ENCODE data around the gene TCF12. TPM values are rescaled to one million over a fixed set of nuclear protein-coding genes. Genes with fewer than 3 reads are reported as not detected.

TCF12 gene
- total RNA-seq, 3 donors from 2014 or later = 164 to 198 (median 174) TPM

DNA sequence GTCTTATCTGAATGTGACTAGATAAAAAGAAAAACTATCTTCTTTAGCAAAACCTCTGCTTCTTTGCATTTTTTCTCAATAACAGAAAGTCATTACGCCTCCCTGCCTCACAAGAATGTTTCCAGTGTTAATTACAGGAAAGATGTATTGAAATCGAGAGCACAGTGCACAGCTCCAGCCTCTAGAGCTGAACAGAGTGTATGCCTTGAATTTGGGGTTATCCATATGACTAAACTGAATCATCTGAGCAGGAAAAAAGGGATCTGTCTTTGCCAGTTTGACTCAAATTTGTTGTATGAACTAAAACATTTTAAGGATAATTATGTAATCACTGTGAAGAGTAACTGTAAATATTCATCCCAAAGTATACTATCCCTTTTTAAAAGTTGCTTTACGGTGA is 308.7 kb downstream of the TCF12 start:
- H3K27ac ChIP-seq = no peak overlapping the region
- intact Hi-C loops (cut with DNase I; ENCODE audit: low total_unique reads) = no loop called here
- DNase-seq (ENCODE audit: low spot score in 2 of 2) = no peak

DNA sequence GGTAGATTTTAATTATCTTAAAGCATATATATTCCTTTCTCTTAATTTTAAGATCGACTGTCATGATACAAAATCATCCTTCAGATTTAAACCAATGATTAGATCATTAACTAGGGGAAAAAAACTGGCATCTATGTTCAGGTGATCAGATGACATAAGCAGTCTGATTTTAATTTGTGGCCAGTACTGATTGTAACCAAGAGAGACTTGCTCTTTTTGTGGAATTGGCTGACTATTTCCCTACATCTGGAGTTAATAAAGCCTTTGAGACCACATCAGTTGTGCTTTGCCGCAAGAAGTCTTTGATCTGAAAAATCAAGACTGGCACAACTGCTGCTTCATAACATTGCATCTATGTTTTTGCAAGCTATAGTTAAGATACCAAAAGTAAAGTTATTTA is 309.5 kb downstream of the TCF12 start:
- no peak for DNase-seq (ENCODE audit: low spot score in 2 of 2)
- Histone ChIP-seq H3K9me3 (no peaks in the 10 kb centered on the region), H3K4me3 (no peak overlapping the region), H3K27ac (no peak overlapping the region), H3K36me3 (no peaks in the 10 kb centered on the region), H3K4me1 (no peaks in the 10 kb centered on the region), H3K27me3 (no peaks in the 10 kb centered on the region)
- peak in 1 of 3 donors; percentile 29 for TF ChIP-seq POLR2AphosphoS5 (IDR thresholded peaks at IDR 0.05)
- TF ChIP-seq, protein P1, sequence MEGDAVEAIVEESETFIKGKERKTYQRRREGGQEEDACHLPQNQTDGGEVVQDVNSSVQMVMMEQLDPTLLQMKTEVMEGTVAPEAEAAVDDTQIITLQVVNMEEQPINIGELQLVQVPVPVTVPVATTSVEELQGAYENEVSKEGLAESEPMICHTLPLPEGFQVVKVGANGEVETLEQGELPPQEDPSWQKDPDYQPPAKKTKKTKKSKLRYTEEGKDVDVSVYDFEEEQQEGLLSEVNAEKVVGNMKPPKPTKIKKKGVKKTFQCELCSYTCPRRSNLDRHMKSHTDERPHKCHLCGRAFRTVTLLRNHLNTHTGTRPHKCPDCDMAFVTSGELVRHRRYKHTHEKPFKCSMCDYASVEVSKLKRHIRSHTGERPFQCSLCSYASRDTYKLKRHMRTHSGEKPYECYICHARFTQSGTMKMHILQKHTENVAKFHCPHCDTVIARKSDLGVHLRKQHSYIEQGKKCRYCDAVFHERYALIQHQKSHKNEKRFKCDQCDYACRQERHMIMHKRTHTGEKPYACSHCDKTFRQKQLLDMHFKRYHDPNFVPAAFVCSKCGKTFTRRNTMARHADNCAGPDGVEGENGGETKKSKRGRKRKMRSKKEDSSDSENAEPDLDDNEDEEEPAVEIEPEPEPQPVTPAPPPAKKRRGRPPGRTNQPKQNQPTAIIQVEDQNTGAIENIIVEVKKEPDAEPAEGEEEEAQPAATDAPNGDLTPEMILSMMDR (IDR thresholded peaks at IDR 0.05) = no peak
- no peak for TF ChIP-seq POLR2A (IDR thresholded peaks at IDR 0.05)
- intact Hi-C loops (cut with DNase I; ENCODE audit: low total_unique reads) = no loop called here

More for the DNA sequence above, 308.7 kb downstream of the TCF12 start:
- H3K9me3 ChIP-seq = no peaks in the 10 kb centered on the region
- no peak overlapping the region for H3K4me3 ChIP-seq
- H3K4me1 ChIP-seq = no peaks in the 10 kb centered on the region
- no peaks in the 10 kb centered on the region for H3K36me3 ChIP-seq
- no peaks in the 10 kb centered on the region for H3K27me3 ChIP-seq
- TF ChIP-seq POLR2AphosphoS5 (IDR thresholded peaks at IDR 0.05) (no peak), POLR2A (IDR thresholded peaks at IDR 0.05) (no peak)
- TF ChIP-seq, protein P1 (IDR thresholded peaks at IDR 0.05) = no peak

DNA sequence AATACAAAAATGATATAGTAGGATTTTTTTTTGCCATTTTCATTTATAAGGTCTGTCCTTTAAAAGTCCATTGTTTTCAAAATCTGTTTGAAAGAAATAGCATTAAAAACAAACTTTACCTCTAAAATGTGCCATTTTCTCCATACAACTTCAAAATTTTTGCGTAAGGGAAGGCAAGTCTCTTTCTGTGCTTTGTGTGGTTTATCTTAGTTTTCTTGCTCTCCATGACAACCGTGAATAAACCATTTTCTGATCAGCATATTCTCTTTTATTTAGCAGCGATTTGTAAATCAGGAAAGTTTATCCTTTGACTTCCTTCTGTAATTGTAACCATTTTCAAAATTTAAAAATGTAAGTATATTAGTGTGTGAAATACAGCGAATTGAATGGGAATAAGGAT is 310.0 kb downstream of the TCF12 start:
- H3K4me1 ChIP-seq = no peaks in the 10 kb centered on the region
- no peak overlapping the region for H3K4me3 ChIP-seq
- no peaks in the 10 kb centered on the region for H3K36me3 ChIP-seq
- TF ChIP-seq, protein P1 (IDR thresholded peaks at IDR 0.05) = no peak
- TF ChIP-seq POLR2A (IDR thresholded peaks at IDR 0.05) = no peak
- TF ChIP-seq POLR2AphosphoS5 (IDR thresholded peaks at IDR 0.05) = no peak
- H3K9me3 ChIP-seq = no peaks in the 10 kb centered on the region
- intact Hi-C loops (cut with DNase I; ENCODE audit: low total_unique reads) = no loop called here
- no peak overlapping the region for H3K27ac ChIP-seq
- no peak for DNase-seq (ENCODE audit: low spot score in 2 of 2)
- H3K27me3 ChIP-seq = no peaks in the 10 kb centered on the region

DNA sequence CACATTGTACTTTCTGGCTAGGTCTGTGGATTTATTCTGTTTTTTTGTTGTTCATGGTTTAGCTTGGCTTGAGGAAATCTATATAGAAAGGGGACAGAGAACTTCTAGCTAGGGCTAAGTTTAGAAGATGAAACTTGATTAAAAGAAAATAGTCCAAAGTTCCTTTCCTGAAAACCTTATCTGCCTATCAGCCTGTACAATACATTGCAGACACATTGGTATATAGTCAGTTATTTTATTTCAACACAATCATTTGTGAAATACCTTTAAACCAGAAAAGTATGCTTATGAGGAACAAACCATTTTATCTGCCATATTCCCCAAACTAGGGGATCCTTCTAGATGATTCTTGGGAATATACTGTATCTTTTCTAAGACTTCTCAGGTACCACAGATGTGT is 310.6 kb downstream of the TCF12 start:
- no peak for DNase-seq (ENCODE audit: low spot score in 2 of 2)
- peaks cover 3% of the 10 kb centered on the region for H3K36me3 ChIP-seq
- TF ChIP-seq POLR2A (IDR thresholded peaks at IDR 0.05) (no peak), POLR2AphosphoS5 (IDR thresholded peaks at IDR 0.05) (no peak)
- TF ChIP-seq, protein P1 (IDR thresholded peaks at IDR 0.05) = no peak
- no peaks in the 10 kb centered on the region for H3K9me3 ChIP-seq
- no peak overlapping the region for H3K27ac ChIP-seq
- no peaks in the 10 kb centered on the region for H3K4me1 ChIP-seq
- no peaks in the 10 kb centered on the region for H3K27me3 ChIP-seq
- intact Hi-C loops (cut with DNase I; ENCODE audit: low total_unique reads) = no loop called here
- no peak overlapping the region for H3K4me3 ChIP-seq

DNA sequence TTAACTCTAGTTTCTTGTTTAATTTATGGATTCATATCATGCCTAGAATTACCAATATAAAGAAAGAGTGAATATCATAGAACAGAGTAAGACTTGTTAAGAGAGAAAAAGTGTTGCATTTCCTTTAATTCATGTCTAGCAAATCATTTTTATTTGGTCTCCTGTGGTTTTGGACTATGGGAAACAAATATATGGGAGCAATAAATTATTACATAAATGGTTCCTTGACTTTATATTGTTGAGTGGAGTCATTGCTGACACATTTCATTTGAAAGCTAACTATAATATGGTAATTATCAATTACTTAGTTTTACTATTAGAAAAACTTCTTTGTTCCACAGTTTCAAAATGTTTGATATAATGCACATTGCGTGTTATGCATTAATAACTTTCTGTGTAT is 313.1 kb downstream of the TCF12 start:
- no peaks in the 10 kb centered on the region for H3K9me3 ChIP-seq
- H3K27me3 ChIP-seq = no peaks in the 10 kb centered on the region
- TF ChIP-seq POLR2AphosphoS5 (IDR thresholded peaks at IDR 0.05) (no peak), POLR2A (IDR thresholded peaks at IDR 0.05) (no peak)
- TF ChIP-seq, protein P1 (IDR thresholded peaks at IDR 0.05) = no peak
- no peaks in the 10 kb centered on the region for H3K4me1 ChIP-seq
- H3K4me3 ChIP-seq = no peak overlapping the region
- no peak for DNase-seq (ENCODE audit: low spot score in 2 of 2)
- no peak overlapping the region for H3K27ac ChIP-seq
- intact Hi-C loops (cut with DNase I; ENCODE audit: low total_unique reads) = no loop called here
- peaks cover 10% of the 10 kb centered on the region for H3K36me3 ChIP-seq
